Endothelial cell of umbilical vein (primary cell): ENCODE data around the gene CYP26A1. TPM values are rescaled to one million over a fixed set of nuclear protein-coding genes. Genes with fewer than 3 reads are reported as not detected.

Experiments used
- BruUV-seq: library from RNA; stranded (reverse); fragments of 400-500 nt; replicated peaks from 2 replicates; lab custom pipeline; 2021; lab: Mats Ljungman, UMichigan
- CTCF ChIA-PET: fragments of 300-600, 350-600 bp; sonication (Branson Sonifier 250); formaldehyde crosslinking; loops from one replicate; lab custom pipeline; 2021; ENCODE audit warnings: antibody characterized with exemption, inconsistent platforms; lab: Charles Lee
- POLR2A ChIA-PET: fragments of 300-600, 350-600 bp; sonication (Branson Sonifier 250); formaldehyde crosslinking; loops from one replicate; lab custom pipeline; 2021; ENCODE audit warnings: antibody characterized with exemption, inconsistent platforms; lab: Charles Lee
- DNase-seq: peaks from one replicate; pipeline ENCODE4 v3.0.0-alpha.2; 2011; ENCODE audit warnings: low read depth, low spot score
- FAIRE-seq: peaks from 2 replicates; lab custom pipeline; 2011; peaks lifted over from hg19 to GRCh38; lab: Jason Lieb, UNC
- H2AFZ ChIP-seq: 2 replicates; pipeline ENCODE4 v1.6.0; 2012; ENCODE audit warnings: low read depth, low read length, control low read depth, inconsistent platforms
- H3K27ac ChIP-seq: 2 replicates; pipeline ENCODE4 v1.5.1; 2011; ENCODE audit warnings: low read depth, mild to moderate bottlenecking, control low read depth, low read length, moderate library complexity; ENCODE audit not compliant: insufficient read depth
- H3K27me3 ChIP-seq, 2 experiments: 2 replicates each; pipeline versions ENCODE4 v1.6.0 to v1.6.1; 2011; ENCODE audit warnings: low read length in 2 of 2, mixed read lengths in 1 of 2; ENCODE audit not compliant: control insufficient read depth in 2 of 2, insufficient read depth in 2 of 2
- H3K36me3 ChIP-seq, 2 experiments: 2 replicates in 1 of 2; 3 replicates in 1 of 2; pipeline ENCODE4 v1.5.1; 2011; ENCODE audit warnings: low read length in 2 of 2, mild to moderate bottlenecking in 1 of 2, moderate library complexity in 1 of 2; ENCODE audit not compliant: control insufficient read depth in 2 of 2, insufficient read depth in 2 of 2; ENCODE audit errors: extremely low read depth in 1 of 2
- H3K4me1 ChIP-seq: 3 replicates; pipeline ENCODE4 v1.5.1; 2011; ENCODE audit warnings: mild to moderate bottlenecking, low read length; ENCODE audit not compliant: control insufficient read depth, insufficient read depth; ENCODE audit errors: extremely low read depth
- H3K4me2 ChIP-seq: 2 replicates; pipeline ENCODE4 v1.6.1; 2011; ENCODE audit warnings: low read length, control low read depth, mixed read lengths; ENCODE audit not compliant: insufficient read depth
- H3K4me3 ChIP-seq, 3 experiments: fragments of 200-600 bp in 1 of 3; sonication (generic), shearing (Covaris generic) in 1 of 3; replicated peaks in 1 of 3; 2 replicates each; pipeline ENCODE4 v1.5.1; 2011 to 2016; ENCODE audit warnings: control low read depth in 3 of 3, low read length in 3 of 3, mild to moderate bottlenecking in 2 of 3, inconsistent platforms in 1 of 3, low read depth in 1 of 3, moderate library complexity in 1 of 3; ENCODE audit not compliant: insufficient read depth in 1 of 3
- H3K79me2 ChIP-seq: 2 replicates; pipeline ENCODE4 v1.6.0; 2012; ENCODE audit warnings: low read length, inconsistent platforms; ENCODE audit not compliant: control insufficient read depth, insufficient read depth
- H3K9ac ChIP-seq: replicated peaks from 2 replicates; pipeline ENCODE3; 2011; ENCODE audit warnings: low read length, control low read depth; ENCODE audit not compliant: insufficient read depth; ENCODE audit errors: extremely low read depth
- H3K9me1 ChIP-seq: replicated peaks from 3 replicates; pipeline ENCODE4 v1.6.0; 2011; ENCODE audit warnings: mild to moderate bottlenecking, low read length; ENCODE audit not compliant: control insufficient read depth, insufficient read depth; ENCODE audit errors: extremely low read depth
- H3K9me3 ChIP-seq: replicated peaks from 2 replicates; pipeline ENCODE4 v1.5.1; 2012; ENCODE audit warnings: low read length, inconsistent platforms; ENCODE audit not compliant: control insufficient read depth, insufficient read depth
- H4K20me1 ChIP-seq: replicated peaks from 2 replicates; pipeline ENCODE3; 2011; ENCODE audit warnings: mild to moderate bottlenecking, low read length; ENCODE audit not compliant: control insufficient read depth, insufficient read depth; ENCODE audit errors: extremely low read depth
- FOS ChIP-seq: IDR thresholded peaks from 2 replicates; pipeline ENCODE4 v1.6.1; 2011; ENCODE audit warnings: mild to moderate bottlenecking, low read length, moderate library complexity, borderline replicate concordance; ENCODE audit not compliant: insufficient read depth
- JUN ChIP-seq: IDR thresholded peaks from 2 replicates; pipeline ENCODE4 v1.6.1; 2011; ENCODE audit warnings: borderline replicate concordance, low read depth; ENCODE audit not compliant: insufficient read length, insufficient read depth
- POLR2A ChIP-seq: IDR thresholded peaks from 2 replicates; pipeline ENCODE4 v1.6.1; 2012; ENCODE audit warnings: low read depth, mild to moderate bottlenecking, control low read depth, low read length
- POLR2AphosphoS5 ChIP-seq: IDR thresholded peaks from 2 replicates; pipeline ENCODE4 v1.6.1; 2012; ENCODE audit warnings: low read depth, mild to moderate bottlenecking, control low read depth, low read length, moderate library complexity; ENCODE audit not compliant: insufficient read depth
- dilution Hi-C: fragments of 300-500 bp; cut with MboI; formaldehyde crosslinking; loops from one replicate; pipeline ENCODE4 v1.15.0; 2019; ENCODE audit warnings: low sequenced_read_pairs; ENCODE audit not compliant: extremely low pct_ligation_motif_present
- intact Hi-C: fragments of 100-400 bp; cut with micrococcal nuclease; formaldehyde crosslinking; loops from one replicate; pipeline ENCODE4 v1.10.0; 2022
- polyA plus RNA-seq, 4 experiments: library from polyadenylated mRNA; depleted of rRNA in 3 of 4; stranded (reverse) in 3 of 4; unstranded in 1 of 4; fragments of >200 nt; gene quantifications; 2 replicates each; pipeline versions ENCODE4 v1.2.1 to v1.2.3, GENCODE V29; 2011 to 2012; ENCODE audit warnings: missing spikeins in 1 of 4
- total RNA-seq: library from RNA; stranded (reverse); gene quantifications from 2 replicates; pipeline ENCODE4 v1.2.3, GENCODE V29; 2021
- TF ChIP-seq, protein P1 (sequence below): IDR thresholded peaks from 2 replicates; pipeline ENCODE4 v1.6.1; 2011; ENCODE audit not compliant: insufficient read depth, insufficient read length

CYP26A1 gene
- total and polyA plus RNA-seq, 2 donors (not counting 3 experiments of a cell fraction or from before 2014, with no cell fraction given): 0.95 to 4.4 TPM

DNA sequence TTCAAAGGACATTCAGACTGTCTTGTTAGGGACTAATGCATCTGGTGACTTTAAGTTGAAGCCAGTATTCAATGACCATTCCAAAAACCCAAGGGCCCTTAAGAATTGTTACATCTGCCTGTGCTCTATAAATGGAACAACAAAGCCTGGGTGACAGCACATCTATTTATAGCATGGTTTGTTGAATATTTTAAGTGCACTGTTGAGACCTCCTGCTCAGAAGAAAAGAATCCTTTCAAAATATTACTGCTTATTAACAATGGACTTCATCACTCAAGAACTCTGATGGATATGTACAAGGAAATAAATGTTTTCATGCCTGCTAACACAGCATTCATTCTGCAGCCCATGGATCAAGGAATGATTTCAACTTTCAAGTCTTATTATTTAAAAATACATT, 46.2 kb upstream of the CYP26A1 start:
- Histone ChIP-seq H3K79me2 (no peaks in the 10 kb centered on the region), H3K27me3 (no peaks in the 10 kb centered on the region), H3K9me1 (no peaks in the 10 kb centered on the region), H4K20me1 (no peaks in the 10 kb centered on the region), H3K27ac (no peak overlapping the region), H3K9ac (no peak overlapping the region), H2AFZ (no peak overlapping the region), H3K4me1 (peaks cover 4% of the 10 kb centered on the region), H3K4me3 (no peak overlapping the region), H3K9me3 (no peaks in the 10 kb centered on the region), H3K4me2 (no peak overlapping the region), H3K36me3 (peaks cover 14 to 21% of the 10 kb centered on the region in 2 experiments)
- intact Hi-C loops: no loop called here
- DNase-seq (no peak), FAIRE-seq (no peak)
- dilution Hi-C loops: no loop called here
- TF ChIP-seq POLR2AphosphoS5 (no peak), POLR2A (no peak)
- ChIA-PET CTCF (interaction anchor here (1.6 kb wide), 1 partner anchor 21 kb away, joined by 4 read pairs; no protein-coding TSS in a partner anchor), POLR2A (no interaction called here)
- BruUV-seq: no TSS peak

DNA sequence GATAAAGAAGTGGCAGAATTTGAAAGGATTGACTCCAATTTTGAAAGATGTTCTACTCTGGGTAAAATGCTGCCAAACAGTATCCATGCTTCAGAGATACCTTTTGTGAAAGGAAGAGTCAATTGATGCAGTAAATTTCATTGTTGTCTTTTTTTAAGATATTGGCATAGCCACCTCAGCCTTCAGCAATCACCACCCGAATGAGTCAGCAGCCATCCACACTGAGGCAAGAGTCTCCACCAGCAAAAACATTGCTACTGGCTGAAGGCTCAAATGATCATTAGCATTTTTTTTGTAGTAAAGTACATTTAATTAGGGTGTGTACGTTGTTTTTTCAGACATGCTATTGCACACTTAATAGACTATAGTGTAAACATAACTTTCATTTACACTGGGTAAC, 44.8 kb upstream of the CYP26A1 start:
- Histone ChIP-seq H3K4me3 (no peak overlapping the region), H3K9ac (no peak overlapping the region), H3K4me1 (peaks cover 6% of the 10 kb centered on the region), H3K9me1 (no peaks in the 10 kb centered on the region), H3K4me2 (no peak overlapping the region), H3K79me2 (no peaks in the 10 kb centered on the region), H3K9me3 (no peaks in the 10 kb centered on the region), H3K27me3 (no peaks in the 10 kb centered on the region), H2AFZ (no peak overlapping the region), H3K36me3 (peaks cover 14 to 19% of the 10 kb centered on the region in 2 experiments), H4K20me1 (no peaks in the 10 kb centered on the region), H3K27ac (no peak overlapping the region)
- no TSS peak for BruUV-seq
- POLR2A ChIA-PET: no interaction called here
- DNase-seq (no peak), FAIRE-seq (no peak)
- no peak for TF ChIP-seq JUN
- TF ChIP-seq, protein P1, sequence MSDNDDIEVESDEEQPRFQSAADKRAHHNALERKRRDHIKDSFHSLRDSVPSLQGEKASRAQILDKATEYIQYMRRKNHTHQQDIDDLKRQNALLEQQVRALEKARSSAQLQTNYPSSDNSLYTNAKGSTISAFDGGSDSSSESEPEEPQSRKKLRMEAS: no peak
- peak; percentile 58 for TF ChIP-seq FOS
- CTCF ChIA-PET: no interaction called here
- intact Hi-C loops: no loop called here
- dilution Hi-C loops: no loop called here
